CD4-positive, alpha-beta T cell treated with Interleukin-4 for 4 hours (primary cell): ENCODE data around the gene AATK.

Source experiments
- DNase-seq: peaks from one replicate; pipeline ENCODE4 v3.0.0-alpha.2; 2020

The AATK gene

GRCh38 chr17:81111066-81111465 lies 55.0 kb downstream of the AATK start:
- no peak for DNase-seq

- DNase-seq = no peak
Measured at GRCh38 chr17:81110488-81111040, 55.5 kb downstream of the AATK start.

- DNase-seq = no peak
Measured at GRCh38 chr17:81109957-81110356, 56.1 kb downstream of the AATK start.

- no peak for DNase-seq
Measured at GRCh38 chr17:81108220-81108619, 57.8 kb downstream of the AATK start.

- DNase-seq = no peak
Measured at GRCh38 chr17:81106716-81107115, 59.3 kb downstream of the AATK start.

GRCh38 chr17:81103379-81103778 lies 62.6 kb downstream of the AATK start:
- no peak for DNase-seq

- DNase-seq = no peak
Measured at GRCh38 chr17:81102869-81103268, 63.2 kb downstream of the AATK start.

- no peak for DNase-seq
Measured at GRCh38 chr17:81102352-81102751, 63.7 kb downstream of the AATK start.

- DNase-seq = peak; percentile 82
Measured at GRCh38 chr17:81101614-81102306, 64.3 kb downstream of the AATK start.

GRCh38 chr17:81100668-81101067 lies 65.4 kb downstream of the AATK start:
- no peak for DNase-seq

GRCh38 chr17:81099888-81100287 lies 66.1 kb downstream of the AATK start:
- no peak for DNase-seq

- no peak for DNase-seq
Measured at GRCh38 chr17:81097943-81098308, 68.1 kb downstream of the AATK start.

- peak; percentile 44 for DNase-seq
Measured at GRCh38 chr17:81097134-81097942, 68.7 kb downstream of the AATK start.

- no peak for DNase-seq
Measured at GRCh38 chr17:81096741-81097133, 69.3 kb downstream of the AATK start.

GRCh38 chr17:81095383-81095762 lies 70.6 kb downstream of the AATK start:
- DNase-seq = peak; percentile 39

GRCh38 chr17:81094509-81095382 lies 71.3 kb downstream of the AATK start:
- peak; percentile 98 for DNase-seq

- no peak for DNase-seq
Measured at GRCh38 chr17:81093619-81094508, 72.2 kb downstream of the AATK start.

GRCh38 chr17:81092518-81093095 lies 73.4 kb downstream of the AATK start:
- DNase-seq = no peak

- DNase-seq = no peak
Measured at GRCh38 chr17:81091774-81092517, 74.1 kb downstream of the AATK start.

- no peak for DNase-seq
Measured at GRCh38 chr17:81091154-81091553, 74.9 kb downstream of the AATK start.
